Caki2 (cell line): ENCODE results near the gene POLR2C. TPM values are rescaled to one million over a fixed set of nuclear protein-coding genes. Genes with fewer than 3 reads are reported as not detected.

Source experiments
- DNase-seq: peaks from one replicate; pipeline ENCODE4 v3.0.0-alpha.2; 2015; ENCODE audit warnings: low read depth
- in situ Hi-C: cut with HindIII; loops from 2 replicates; pipeline ENCODE4 v1.10.0; 2016; ENCODE audit warnings: low sequenced_read_pairs, low pct_unique_long_range_greater_than_20kb, mixed read lengths
- total RNA-seq: library from RNA; depleted of rRNA; stranded (reverse); fragments of >200 nt; shearing (Covaris generic); gene quantifications from 2 replicates; pipeline ENCODE4 v1.2.3, GENCODE V29; 2014; ENCODE audit warnings: low replicate concordance

Gene POLR2C
- total RNA-seq, 1 experiment from 2014 or later: 225 TPM

DNA sequence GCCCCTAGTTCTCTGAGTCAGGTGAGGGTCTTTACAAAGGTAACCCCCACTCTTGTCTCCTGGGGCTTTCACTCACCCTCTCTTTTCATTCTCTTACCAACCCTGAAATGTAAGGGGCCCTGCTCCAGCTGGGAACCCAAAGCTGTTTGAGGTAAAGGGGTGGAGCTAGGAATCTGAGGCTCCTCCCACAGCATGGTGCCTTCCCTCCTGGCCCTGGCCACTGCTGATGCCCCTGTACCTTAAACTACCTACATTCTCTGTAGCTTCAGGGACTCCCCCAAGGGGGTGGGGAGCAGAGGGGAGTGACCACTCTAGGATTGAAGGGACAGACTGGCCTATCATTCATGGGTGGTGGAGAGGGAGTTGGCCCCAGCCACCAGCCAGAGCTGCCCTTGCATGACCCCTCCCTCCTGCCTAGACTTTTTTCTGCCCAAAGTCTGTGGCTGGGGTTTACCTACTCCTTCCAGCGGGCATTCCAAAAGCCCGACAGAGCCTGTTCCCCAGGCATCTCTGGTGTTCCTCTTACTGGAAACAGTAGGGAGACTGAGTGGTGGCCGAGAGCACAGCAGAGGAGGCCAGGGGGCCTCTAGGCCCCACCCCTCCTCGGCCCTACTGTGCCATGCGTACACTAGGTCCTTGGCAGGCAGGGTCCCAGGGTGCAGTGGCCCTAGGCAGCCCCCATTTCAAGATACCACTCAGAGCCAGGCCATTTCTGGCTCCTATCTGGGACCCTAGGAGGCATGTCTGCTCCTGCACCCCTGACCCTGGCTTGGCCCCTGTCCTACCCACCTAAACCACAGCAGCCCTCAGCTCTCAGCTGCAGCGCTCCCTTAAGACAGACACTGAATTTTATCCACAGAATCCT, 14.3 kb downstream of the POLR2C start:
- in situ Hi-C loops: no loop called here

DNA sequence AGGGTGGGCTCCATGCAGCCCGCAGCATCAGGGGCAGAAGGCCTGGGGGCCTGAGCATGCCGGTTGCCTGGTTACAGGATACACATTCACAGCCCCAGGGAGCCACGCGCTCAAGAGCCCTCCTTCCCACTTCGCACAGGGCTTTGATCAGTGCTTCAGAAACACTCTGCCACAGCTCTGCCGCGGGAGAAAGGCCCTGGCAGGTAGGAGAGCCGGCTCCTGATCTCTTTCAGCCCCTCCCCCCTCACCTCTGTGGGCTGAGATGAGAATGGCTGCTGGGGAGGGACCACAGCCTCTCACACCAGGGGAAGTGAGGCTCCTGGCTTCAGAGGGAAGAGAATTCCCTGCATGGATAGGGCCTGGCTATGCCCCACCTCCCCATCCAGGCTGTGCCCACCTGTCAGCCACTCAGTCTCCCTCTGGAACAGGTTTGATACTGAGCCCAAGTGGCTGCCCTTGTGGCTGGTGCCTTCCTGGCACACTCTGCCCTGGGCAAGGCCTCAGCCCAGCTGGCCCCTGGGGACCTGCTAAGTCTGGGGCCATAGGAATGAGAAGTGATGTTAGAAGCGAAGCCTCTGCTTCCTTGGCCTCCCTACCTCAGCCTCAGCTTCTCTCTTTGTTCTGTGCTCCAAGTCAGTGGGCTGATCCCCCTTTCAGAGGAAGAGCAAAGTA, 15.2 kb downstream of the POLR2C start:
- DNase-seq: no peak
- in situ Hi-C loops: no loop called here

More for the DNA sequence above, 14.3 kb downstream of the POLR2C start:
- no peak for DNase-seq

DNA sequence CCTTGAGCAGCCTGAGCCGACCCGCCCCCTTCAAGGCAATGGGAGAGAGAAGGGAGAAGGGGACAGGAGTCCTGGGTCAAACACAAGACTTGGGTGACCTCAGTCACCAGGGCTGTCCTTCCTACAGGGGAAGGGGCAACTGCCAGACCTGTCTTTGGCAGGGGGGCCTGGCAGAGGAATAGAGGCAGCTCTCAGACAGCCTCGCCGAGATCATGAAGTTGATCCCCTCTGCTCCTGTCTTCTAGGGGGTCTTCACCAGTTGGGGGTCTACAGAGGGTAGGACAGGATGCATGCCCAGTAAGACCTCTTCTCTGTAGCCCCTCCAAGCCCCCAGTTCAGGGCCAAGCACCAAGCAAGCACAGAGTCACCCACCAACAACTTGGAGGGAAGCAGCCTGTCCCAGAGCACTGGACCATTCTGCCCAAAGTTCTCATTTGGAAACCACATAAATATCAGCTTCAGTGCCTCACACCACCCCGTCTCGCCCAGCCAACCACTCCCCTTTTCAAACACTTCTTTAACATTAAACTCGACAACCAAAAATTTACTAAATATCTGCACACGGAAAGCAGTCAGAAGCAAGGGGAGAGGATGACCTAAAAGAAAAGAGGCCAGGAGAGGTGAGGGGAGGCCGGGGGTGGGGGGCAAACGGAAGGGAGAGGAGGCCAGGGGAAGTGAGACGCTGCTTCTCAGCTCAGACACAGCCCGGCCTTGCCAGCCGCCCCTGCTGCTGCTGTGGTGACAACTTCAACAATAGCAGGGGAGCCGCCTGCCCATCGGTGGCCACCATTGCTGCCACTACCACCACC, 16.1 kb downstream of the POLR2C start:
- in situ Hi-C loops: no loop called here
- DNase-seq: no peak

GRCh38 chr16:57479205-57479975, 16.9 kb downstream of the POLR2C start:
- in situ Hi-C loops: no loop called here
- peak; percentile 27 for DNase-seq

DNA sequence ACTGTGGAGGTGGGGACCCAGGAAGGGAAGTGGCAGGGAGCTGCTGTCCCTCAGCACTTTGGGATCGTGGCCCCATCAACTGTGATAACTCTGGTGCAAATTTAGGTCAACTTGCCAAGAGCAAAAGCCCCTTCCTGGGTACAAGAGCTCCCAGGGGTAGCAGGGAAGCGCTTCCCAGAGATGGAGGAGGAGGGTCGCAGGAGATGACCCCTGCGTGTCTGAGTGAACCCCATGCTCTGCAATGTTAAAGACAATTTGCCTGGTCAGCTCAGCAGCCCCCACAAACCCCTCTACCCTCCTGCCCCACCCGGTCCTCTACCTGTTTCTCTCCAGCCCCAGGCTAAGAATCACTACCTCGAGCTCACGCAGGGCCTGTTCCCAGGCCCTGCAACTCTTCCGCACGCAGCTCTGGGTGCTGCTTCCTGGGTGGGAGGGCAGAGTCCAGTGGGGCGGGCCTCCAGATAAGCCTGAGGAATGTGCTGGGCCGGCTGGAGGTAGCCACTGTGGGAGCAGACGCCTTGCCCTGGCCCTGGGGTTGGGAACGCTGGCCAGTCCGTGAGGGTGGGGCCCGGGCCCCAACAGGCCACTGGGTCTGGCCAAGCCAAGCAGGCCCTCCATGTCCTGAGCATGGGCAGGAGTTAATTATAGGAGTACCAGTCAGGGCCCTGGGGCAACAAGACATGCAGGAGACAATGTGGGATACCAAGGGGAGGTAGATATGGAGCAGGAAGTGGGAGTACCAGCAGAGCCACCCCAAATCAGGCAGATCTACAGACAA, 17.7 kb downstream of the POLR2C start:
- in situ Hi-C loops: no loop called here
- DNase-seq: peak; percentile 40

DNA sequence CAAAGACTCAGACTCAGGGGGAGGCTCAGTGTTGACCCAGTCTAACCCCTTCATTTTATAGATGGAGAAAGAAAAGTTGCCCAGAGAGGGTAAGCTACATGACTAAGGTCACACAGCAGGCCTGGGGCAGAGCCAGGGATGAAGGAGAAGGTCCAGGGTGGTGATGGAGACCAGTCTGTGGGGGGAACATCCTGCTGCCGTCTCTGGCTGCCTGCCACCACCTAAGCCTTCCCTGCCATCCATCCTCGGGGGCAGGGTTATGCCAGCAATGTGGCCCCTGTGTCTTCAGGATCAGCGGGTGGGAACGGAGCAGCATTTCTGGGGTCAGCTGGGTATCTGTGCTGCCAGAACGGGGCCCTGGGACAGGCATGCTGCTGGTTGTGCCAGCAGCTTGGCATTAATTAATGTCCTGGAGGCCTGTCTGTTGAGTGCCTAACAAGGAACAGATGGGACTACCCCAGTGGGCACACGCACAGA, 18.3 kb downstream of the POLR2C start:
- in situ Hi-C loops: no loop called here
- DNase-seq: no peak

- DNase-seq: no peak
- in situ Hi-C loops: no loop called here
These were observed 18.9 kb downstream of the POLR2C start for GRCh38 chr16:57481421-57481820.

- in situ Hi-C loops: no loop called here
- DNase-seq: no peak
These were observed 20.5 kb downstream of the POLR2C start for GRCh38 chr16:57482845-57483545.

- in situ Hi-C loops: no loop called here
- no peak for DNase-seq
These were observed 21.4 kb downstream of the POLR2C start for GRCh38 chr16:57483725-57484514.

- DNase-seq: no peak
- in situ Hi-C loops: no loop called here
These were observed 22.1 kb downstream of the POLR2C start for GRCh38 chr16:57484515-57485005.

- in situ Hi-C loops: no loop called here
- DNase-seq: no peak
These were observed 22.8 kb downstream of the POLR2C start for GRCh38 chr16:57485091-57485915.

DNA sequence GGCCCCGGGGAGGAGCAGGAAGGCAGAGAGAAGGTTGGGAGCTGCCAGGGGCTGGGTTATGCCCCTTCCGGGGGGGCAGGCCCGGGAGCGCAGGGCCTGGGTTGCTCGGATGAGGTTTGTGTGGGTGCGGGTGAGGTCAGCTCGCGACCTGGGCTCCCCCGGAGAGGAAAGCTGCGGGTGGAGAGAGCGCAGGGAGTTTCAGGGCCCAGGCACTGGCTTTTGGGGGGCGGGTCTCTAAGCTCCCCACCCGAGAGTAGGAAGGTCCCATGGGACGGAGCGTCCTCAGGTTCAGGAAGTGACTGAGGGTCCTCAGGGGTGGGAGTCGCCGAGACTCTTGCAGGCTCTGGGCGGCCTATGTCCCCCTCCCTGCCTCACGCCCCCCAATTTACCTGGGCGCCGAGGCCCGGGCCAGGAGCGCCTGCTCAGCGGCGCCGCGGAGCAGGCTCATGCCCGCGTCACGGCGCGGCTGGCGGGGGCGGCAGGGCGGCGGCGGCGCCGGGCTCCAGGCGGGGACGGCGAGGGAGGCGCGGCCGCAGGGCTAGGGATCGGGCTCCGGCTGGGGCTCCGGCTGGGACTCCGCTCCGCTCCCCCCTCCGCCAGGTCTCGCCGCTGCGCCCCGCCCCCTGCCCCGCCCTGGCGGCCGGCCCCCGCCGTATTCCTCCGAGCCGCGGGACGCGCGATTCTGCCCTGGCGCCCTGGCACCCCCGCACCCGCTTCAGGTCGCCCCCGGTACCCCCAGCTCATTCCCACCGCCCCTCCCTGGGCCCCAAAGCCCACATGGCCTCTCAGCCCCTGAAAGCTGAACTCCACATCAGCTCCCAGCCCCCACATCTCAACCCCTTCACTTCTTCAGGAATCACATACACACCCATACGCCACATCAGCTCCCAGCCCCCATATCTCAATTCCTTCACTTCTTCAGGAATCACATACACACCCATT, 23.7 kb downstream of the POLR2C start, which contains the start of gene DOK4:
Gene DOK4 (minus strand): TSS at position 578 of the 942 bp plus-strand sequence. CDS start 6,986 bp downstream, outside the sequence.
- in situ Hi-C loops: no loop called here
- DNase-seq: no peak

- no peak for DNase-seq
- in situ Hi-C loops: no loop called here
These were observed 24.7 kb downstream of the POLR2C start for GRCh38 chr16:57486858-57487834.
